Measurements from ENCODE around the gene AUNIP. TPM values are rescaled to one million over a fixed set of nuclear protein-coding genes. Genes with fewer than 3 reads are reported as not detected.
A peak's percentile ranks its signal among the peaks of the same experiment; 100 is the strongest.

The AUNIP gene
- polyA plus RNA-seq, 3 donors, result 3.7 to 4.6 (median 4.0) TPM

DNA sequence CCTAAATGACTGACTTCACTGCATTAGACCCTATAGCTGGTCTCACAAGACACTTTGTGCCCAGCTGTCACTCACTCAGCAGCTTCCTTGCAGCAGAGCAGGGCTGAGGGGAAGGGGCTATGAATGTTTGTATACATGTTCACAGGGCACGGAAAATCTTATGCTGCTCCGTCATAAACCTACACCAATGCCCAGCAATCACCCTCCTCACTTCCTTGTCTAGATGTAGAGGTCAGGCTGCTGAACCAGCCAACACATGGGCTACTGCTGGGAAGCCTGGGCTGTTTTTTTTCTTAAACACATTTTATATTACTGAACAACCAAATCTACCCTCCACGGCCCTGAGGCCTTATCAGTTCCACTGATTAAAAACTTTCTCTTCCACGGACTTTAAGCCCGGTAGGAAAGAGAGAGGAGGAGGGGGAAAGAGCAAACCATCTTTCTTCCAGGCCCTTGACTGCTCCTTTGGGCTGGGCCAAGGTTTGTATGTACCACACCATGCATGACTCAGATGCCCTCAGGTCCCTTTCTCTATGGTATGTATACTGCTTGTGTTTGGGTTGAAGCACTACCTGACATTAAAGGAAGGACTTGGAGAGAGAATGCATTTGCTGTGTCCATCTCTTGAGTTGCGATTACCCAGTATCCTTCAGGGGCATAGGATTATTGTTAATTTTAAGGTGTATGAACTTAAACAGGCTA is 26.8 kb downstream of the AUNIP start:
- no peak for DNase-seq (ENCODE audit: low read depth in 3 of 3, low spot score in 2 of 3)

DNA sequence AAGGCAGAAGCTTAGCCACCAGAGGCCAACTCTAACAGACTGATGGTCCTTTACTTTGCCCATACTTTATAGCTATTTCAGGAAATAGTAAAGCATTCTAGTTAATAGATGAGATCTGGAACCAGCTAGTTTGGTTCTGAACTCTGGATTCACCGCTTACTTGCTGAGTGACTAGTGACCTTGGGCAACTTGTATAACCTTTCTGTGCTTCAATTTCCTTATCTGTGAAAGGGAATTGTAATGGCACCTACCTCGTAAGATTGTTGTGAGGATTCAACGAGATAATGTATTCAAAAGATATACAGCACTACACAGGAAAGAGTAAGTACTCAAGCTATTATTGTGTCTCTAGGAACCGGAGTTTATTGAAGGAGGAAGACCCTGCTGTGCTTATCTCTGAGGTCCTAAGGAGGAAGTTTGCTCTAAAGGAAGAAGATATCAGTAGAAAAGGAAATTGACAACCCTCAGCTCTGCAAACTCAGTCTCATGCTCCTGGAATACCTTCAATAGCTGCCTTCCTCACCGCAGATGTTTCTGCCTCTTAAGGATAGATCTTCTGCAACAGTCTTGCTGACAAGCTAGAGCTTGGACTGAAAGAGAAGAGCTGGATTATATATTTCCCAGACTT is 27.6 kb downstream of the AUNIP start:
- no peak for DNase-seq (ENCODE audit: low read depth in 3 of 3, low spot score in 2 of 3)

DNA sequence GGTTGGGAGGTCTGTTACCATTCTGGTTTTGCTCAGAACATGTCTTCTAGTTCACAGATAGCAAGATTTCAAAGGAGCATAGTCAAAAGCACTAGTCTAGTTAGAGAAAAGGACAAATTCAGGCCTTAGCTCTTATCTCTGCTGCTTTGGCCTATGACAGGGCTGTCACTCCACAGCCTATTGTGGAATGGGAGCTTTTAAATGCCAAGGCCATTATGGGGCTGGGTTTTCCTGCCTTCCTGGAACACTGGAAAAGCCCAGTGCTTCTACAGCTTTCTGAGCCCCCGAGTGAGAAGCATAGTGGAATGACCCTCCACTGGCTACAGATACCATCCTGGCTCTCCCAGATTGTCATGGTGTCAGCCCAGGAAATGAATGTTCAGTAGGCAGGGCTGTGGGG is 30.2 kb downstream of the AUNIP start:
- no peak for DNase-seq (ENCODE audit: low read depth in 3 of 3, low spot score in 2 of 3)

DNA sequence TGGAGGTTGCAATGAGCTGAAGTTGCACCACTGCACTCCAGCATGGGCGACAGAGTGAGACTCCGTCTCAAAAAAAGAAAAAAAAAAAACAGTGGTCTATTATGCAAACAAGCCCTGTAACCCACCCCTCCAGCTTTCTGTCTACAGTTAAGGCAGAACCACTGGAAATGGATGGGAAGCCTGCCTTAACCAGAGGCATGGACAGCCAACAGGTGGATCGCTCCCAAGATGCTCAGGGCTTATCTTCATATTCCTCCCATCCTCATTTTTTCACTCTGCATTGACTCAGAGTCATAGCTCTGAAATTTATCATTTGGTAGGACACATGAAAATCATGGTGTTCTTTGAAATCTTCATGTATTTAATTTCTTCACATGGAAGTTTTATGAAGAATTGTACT is 30.8 kb downstream of the AUNIP start:
- DNase-seq (ENCODE audit: low read depth in 3 of 3, low spot score in 2 of 3), result no peak

DNA sequence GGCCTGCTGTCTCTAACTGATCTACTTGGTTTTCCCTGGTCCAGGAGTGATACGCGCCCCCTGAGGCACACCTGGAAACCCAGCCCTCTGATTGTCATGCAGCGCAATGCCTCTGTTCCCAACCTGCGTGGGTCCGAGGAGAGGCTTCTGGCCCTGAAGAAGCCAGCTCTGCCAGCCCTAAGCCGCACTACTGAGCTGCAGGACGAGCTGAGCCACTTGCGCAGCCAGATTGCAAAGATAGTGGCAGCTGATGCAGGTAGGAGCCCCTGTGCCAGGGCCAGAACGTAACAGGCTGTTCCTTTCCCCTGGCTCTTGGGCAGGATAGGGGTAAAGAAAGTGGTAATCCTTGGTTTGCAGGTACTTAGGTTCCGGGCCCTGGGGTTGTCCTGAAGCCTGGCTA is 32.7 kb downstream of the AUNIP start:
- DNase-seq (ENCODE audit: low read depth in 3 of 3, low spot score in 2 of 3), result no peak

DNA sequence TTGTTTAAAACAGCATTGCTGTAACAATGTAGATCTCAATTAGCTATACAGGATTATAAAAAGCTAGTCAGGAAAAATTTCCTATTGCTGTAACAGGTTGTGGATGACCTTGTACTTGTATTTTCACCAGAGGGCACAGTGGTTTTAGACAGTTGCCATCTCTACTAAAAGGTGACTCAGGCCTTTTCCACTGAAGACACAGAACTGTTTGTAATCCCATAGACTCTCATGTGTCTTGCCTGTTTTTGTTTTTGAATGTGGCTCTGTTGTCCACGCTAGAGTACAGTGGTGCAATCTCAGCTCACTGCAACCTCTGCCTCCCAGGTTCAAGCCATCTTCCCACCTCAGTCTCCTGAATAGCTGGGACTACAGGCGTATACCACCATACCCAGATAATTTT is 33.7 kb downstream of the AUNIP start:
- no peak for DNase-seq (ENCODE audit: low read depth in 3 of 3, low spot score in 2 of 3)

DNA sequence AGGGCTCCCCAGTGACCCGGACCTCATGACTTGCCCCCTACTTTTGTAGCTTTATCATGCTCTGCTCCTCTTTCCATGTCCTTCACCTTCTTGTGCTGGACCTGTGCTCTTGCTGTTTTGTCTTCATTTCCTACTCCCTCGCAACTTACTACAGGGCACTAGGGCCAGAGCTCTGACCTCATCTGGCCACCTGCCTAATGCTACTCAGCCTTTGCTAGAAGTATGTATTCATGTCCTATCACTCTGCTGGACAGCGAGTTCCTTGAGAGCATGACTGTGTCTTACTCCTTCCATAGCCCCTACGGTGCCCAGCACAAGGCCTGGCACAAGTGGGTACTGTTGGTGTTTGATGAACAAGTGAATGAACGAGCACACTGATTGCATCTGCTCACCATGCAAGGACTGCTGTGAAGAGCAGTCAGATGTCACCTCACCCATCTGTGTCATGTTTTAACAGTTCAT is 37.6 kb downstream of the AUNIP start:
- DNase-seq (ENCODE audit: low read depth in 3 of 3, low spot score in 2 of 3), result no peak

DNA sequence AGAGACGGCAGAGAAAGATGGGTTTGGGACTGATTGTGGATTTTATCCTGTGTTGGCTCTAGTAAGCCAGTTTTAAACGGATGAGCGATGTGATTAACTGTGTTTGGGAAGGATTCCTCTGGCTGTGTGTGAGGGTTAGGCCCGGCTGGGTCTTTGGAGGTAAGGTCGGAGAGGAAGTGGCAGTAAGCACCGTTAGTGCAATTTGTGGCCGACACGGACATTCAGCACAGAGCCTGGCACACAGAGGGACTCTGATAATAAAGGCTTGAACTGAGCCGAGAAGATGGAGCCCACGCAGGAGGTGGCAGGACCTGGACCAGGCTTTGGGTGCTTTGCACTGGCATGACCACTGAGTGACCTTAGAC is 38.2 kb downstream of the AUNIP start:
- DNase-seq (ENCODE audit: low read depth in 3 of 3, low spot score in 2 of 3), result no peak

DNA sequence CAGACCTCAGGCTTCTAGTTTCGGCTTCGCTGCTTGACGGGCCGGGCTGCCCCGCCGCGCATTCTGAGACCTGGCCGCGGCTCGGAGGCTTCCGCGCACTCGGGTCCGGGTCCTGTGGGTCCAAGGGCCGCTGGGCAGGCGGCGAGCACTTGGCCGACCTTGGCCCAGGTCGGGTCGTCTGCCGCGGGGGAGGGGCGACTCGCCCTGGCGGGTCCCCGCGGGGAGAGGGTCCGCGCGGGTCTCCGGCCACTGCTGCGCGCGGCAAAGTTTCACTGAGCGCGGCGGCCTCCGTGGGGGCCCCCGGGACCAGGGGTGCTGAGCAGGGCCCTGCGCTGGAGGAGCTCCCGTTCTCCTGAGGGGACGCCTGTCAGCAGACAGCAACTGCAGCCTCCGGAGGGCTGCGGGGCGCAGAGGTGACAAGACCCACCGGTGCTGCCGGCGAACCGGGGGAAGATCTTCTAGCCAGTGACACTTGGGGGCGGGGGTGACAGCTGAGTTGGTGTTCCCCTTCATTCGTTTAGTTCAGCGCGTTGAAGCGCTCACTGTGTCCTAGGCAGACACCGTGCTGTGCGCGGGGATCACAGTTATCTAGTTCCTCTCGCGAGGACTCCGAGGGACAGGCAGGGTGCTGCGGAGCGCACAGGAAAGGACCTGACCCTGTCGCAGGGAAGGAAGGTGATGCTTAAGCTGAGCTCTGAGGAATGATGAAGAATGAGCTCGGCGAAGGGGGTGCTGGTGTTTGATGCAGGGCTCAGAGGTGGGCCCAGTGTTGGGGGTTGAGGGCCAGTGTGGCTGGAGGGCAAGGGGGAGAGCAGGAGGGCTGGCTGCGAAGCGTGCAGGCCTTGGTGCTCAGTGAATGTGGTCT is 38.8 kb downstream of the AUNIP start:
- no peak for DNase-seq (ENCODE audit: low read depth in 3 of 3, low spot score in 2 of 3)

DNA sequence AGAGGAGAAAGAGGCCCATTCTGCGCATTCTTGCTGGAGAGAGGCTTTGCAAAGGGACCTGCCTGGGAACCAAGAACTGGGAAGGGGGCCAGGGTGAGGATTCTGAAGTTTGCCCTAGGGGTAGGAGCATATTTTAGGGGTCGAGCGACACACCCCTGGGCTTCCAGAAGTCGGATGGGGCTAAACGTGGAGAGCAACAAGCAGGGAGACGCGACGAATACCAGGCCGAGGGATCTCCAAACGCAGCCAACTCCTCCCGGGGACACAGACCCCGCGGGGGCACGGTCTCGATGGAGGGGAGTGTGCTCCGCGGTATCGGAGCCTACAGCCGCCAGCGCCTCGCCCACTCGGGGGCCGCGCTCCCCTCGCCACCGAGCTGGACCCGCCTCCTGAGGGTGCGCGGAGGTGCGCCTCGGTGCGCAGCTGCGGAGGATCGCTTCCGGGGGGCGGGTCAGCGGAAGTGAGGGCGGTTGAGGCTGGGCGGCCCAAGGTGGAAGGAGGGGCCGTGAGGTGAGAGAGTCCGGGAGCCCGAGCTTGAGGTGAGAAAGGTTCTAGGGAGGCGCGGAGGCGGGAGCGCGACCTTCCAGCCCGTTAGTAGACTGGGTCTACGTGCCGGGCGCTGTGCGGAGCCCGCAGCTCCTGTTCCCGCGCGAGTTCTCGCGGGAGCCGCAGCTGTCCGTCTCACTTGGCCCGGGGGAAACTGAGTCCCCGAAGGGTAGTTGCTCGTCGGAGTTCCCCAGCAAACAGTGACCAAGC is 39.6 kb downstream of the AUNIP start, which contains the start of gene MTFR1L:
MTFR1L (plus strand) TSS at position 464 of the 756 bp plus-strand sequence. CDS start 3,151 bp downstream, outside the sequence.
- DNase-seq (ENCODE audit: low read depth in 3 of 3, low spot score in 2 of 3), result peak in 2 of 3 donors; percentile 69 to 72

DNA sequence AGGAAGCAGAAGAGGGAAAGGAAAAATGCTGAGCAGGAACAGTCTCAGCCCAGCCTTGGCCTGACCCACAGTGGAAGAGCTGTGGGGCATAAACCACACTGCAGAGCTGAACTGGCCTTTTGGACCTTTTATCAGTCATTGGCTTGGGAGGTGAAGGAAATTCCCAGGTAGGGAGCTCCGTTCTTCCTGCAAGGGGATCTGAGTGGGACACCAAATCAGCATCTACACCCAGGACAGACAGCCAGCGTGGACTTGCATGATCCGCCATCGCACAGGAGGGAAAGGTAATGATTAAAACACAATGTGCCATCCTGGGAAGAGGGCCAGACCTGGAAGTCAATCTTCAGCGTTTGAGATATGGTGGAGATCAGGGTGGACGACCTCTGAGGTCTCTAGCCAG is 40.7 kb downstream of the AUNIP start:
- DNase-seq (ENCODE audit: low read depth in 3 of 3, low spot score in 2 of 3), result no peak

DNA sequence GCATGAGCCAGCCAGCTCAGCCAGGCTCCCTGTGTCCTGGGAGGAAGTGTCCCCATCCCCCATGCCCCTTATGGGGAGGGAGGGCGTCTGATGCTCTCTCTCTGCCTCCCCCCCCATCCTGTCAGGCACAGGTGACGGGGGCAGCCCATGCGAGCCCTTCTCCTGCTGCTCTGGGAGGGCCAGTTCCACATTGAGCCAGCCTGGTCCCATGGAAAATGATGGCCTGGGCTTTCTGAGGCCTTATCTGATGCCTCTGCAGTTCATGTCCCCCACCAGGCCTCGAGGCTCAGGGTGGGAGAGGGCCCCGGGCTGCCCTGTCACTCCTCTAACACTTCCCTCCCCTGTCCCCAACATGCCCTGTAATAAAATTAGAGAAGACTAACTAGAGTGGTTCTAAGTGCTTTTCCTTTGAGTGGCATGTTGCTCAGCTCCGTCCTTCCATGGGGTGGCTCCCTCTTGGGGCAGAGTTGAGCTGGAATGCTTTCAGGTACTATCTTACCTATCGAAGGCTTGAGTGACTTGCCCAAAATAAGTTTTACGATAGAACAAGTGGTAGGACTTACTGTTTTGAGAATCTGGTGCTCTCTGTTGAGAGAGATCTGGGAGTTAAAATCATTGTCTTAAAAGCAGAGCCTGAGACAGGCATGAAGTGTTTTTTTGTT is 41.3 kb downstream of the AUNIP start:
- DNase-seq (ENCODE audit: low read depth in 3 of 3, low spot score in 2 of 3), result no peak

DNA sequence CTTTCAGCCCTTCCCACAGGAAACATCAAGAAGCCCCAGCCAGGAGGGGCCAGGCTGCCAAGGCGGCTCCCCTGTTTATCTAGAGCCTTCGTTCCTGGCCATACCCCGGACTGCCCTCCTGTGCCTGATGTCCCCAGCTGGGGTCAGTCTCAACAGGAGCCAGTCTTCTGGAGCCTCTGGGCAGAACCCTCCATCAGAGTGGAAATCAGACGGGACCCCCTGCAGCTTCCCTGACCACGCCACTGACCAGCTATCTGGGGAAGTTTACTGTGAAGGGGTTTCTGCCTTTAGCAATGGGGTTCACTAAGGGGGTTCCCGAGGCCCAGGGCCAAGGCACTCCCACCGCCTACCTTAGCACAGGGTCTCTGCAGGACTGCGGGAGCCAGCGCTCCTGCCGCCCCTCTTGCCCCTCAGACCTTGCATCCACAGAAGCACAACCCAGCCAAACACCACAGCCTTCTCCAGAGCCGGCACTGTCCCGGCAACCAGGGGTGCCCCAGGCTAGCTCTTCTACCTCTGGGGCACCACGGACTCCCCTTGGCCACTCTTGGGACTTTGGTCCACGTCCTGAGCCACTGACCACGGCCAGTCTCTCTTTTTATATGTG is 43.0 kb downstream of the AUNIP start:
- DNase-seq (ENCODE audit: low read depth in 3 of 3, low spot score in 2 of 3), result no peak

DNA sequence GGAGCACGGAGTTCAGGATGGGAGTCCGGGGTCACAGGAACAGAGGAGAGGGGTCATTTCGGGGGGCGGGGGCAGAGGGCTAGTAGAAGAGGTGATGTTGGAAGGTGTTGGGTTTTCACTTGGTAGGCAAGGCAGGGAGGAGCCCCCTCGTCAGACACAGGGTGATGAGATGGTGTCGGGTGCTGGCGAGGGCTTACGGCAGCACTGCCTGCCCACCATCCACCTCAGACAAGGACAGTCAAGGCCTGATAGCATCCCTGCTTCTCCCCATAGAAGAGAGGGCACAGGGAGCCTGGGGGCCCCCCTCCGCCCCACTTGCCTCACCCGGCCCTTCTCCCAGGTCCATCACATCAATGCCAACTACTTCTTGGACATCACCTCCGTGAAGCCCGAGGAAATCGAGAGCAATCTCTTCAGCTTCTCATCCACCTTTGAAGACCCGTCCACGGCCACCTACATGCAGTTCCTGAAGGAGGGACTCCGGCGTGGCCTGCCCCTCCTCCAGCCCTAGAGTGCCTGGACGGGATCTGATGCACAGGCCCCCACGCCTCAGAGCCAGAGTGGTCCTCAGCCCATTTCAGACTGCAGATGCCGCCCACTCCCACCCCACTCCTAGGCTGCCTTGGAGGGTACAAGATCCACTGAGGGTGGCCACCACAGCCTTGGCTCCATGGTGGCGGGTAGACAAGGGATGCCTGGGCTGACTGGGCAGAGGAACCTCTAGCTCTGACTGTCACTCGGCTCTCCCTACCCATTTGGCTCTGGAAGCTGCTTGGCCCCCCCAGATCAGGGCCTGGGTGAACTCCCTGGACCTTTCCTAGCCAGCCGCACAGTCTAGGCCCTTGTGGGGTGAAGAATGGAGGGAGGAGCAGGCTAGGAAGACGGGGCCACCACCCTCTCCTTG is 43.8 kb downstream of the AUNIP start:
- no peak for DNase-seq (ENCODE audit: low read depth in 3 of 3, low spot score in 2 of 3)

DNA sequence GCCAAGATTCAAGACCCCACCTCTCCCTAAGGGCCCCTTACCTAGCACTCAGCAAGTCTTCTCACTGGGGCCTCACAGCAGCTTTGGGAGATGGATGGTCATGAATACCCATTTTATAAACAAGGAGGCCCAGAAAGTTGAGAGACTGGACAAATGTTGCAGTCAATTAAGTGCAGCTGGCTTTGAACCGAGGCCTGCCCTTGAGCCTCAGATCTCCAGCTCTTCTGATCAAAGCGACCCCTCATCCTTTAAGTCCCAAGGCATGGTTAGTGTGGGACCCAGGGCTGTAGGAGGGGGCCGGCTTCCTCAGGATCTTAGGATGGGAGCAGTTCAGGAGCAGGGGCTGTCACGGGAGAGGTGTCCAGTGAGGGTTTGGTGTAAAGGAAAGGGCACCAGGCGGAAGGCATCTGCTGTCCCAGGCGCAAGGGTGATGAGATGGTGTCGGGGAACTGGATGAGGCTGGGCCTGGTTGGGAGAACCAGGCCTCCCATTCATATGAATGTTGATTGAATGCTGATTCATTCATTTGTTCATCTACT is 44.6 kb downstream of the AUNIP start:
- no peak for DNase-seq (ENCODE audit: low read depth in 3 of 3, low spot score in 2 of 3)

DNA sequence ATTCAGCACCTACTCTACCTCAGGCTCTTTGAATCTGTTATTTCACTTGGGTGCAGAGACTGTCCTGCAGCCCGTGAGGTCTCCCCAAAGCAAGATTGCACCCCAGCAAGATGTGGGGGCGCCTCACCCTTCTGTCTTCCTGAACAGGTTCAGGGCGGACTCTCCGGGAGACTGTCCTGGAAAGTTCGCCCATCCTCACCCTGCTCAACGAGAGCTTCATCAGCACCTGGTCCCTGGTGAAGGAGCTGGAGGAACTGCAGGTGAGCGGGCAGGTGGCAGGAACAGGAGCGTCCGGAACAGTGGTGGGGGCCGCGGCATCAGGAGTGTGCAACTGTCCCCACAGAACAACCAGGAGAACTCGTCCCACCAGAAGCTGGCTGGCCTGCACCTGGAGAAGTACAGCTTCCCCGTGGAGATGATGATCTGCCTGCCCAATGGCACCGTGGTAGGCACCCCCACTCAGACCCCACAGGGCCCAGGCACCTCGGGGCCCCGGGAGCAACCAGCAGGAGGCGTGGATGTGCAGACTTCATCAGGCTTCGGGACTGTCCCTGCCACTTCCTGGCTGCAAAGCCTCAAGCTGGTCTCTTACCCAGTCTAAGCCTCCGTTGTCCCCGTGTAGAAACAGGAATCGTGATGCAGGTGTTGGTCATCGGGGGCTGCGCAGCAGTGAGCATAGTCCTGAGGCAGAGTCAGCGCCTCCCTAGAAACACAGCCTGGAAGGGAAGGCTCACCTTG is 45.4 kb downstream of the AUNIP start:
- DNase-seq (ENCODE audit: low read depth in 3 of 3, low spot score in 2 of 3), result no peak

DNA sequence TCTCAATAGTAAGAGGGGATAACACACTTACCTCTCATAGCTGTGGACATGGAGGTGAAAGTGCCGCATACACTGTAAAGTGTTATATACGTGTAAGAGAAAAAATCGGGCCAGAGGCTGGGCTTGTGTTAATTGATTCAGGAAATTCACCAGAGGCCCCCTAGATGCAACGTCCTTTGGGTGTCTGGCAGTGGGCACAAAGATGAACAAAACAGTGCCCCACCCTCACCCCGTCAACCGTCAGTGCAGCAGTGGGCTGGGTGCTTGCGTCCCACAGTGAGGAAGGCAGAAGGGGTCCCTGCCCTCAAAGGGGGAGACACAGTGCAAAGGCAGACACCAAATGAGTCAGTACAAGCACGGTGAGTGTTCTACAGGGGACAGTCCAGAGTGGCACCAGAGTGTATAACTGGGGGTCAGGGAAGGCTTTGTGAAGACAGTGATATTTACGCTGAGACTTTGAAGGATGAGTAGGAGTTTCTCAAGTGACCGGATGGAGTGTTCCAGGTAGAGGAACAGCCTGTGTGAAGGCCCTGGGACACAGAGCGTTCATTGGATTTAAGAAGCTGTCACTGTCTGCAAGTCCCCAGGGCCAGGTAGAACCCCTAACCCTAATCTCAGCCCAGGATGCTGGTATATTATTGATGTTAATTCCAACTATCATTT is 46.1 kb downstream of the AUNIP start:
- DNase-seq (ENCODE audit: low read depth in 3 of 3, low spot score in 2 of 3), result no peak

Data from right renal cortex interstitium (tissue), 3 donors.